GM18861 (cell line): Measurements from ENCODE around the gene RAB4A.
"Not testable (repeated sequence)": the region's sequence is repeated elsewhere in the genome, so short reads cannot be mapped to it uniquely, and the experiment has no call there.

Source experiments
- ATAC-seq: cut with Tn5 transposase; IDR thresholded peaks from one replicate; pipeline ENCODE4 v1.9.1; 2021; ENCODE audit not compliant: unreplicated experiment

Gene RAB4A

GRCh38 chr1:229295745-229296144 is 24.8 kb downstream of the RAB4A start:
- no peak for ATAC-seq

GRCh38 chr1:229296541-229296941 is 25.6 kb downstream of the RAB4A start:
- ATAC-seq, result no peak

GRCh38 chr1:229297746-229298145 is 26.8 kb downstream of the RAB4A start:
- no peak for ATAC-seq

GRCh38 chr1:229298420-229298819 is 27.5 kb downstream of the RAB4A start:
- ATAC-seq, result no peak

- ATAC-seq, result no peak
Observed at GRCh38 chr1:229298887-229299503, 28.1 kb downstream of the RAB4A start.

- no peak for ATAC-seq
Observed at GRCh38 chr1:229300099-229300757, 29.3 kb downstream of the RAB4A start.

GRCh38 chr1:229302740-229303139 is 31.8 kb downstream of the RAB4A start:
- no peak for ATAC-seq

GRCh38 chr1:229303855-229304254 is 32.9 kb downstream of the RAB4A start:
- no peak for ATAC-seq

- no peak for ATAC-seq
Observed at GRCh38 chr1:229305392-229305791, 34.5 kb downstream of the RAB4A start.

GRCh38 chr1:229309074-229309473 is 38.2 kb downstream of the RAB4A start:
- ATAC-seq, result no peak

GRCh38 chr1:229309684-229310083 is 38.8 kb downstream of the RAB4A start:
- ATAC-seq, result no peak

- no peak for ATAC-seq
Observed at GRCh38 chr1:229310833-229311232, 39.9 kb downstream of the RAB4A start.

- ATAC-seq, result no peak
Observed at GRCh38 chr1:229316166-229316565, 45.3 kb downstream of the RAB4A start.

- ATAC-seq, result no peak
Observed at GRCh38 chr1:229318056-229318455, 47.1 kb downstream of the RAB4A start.

GRCh38 chr1:229319487-229319886 is 48.6 kb downstream of the RAB4A start:
- ATAC-seq, result no peak

GRCh38 chr1:229323201-229323600 is 52.3 kb downstream of the RAB4A start:
- ATAC-seq, result no peak

- ATAC-seq, result no peak
Observed at GRCh38 chr1:229323885-229324553, 53.1 kb downstream of the RAB4A start.

- ATAC-seq, result no peak
Observed at GRCh38 chr1:229325401-229325800, 54.5 kb downstream of the RAB4A start.

GRCh38 chr1:229325853-229326487 is 55.1 kb downstream of the RAB4A start:
- ATAC-seq, result no peak

GRCh38 chr1:229326601-229327000 is 55.7 kb downstream of the RAB4A start:
- no peak for ATAC-seq

- not testable (repeated sequence) for ATAC-seq
Observed at GRCh38 chr1:229327765-229328164, 56.9 kb downstream of the RAB4A start.
